Smooth muscle cell (in vitro differentiated cells): ENCODE results near the gene REXO4. TPM values are rescaled to one million over a fixed set of nuclear protein-coding genes. Genes with fewer than 3 reads are reported as not detected.

ENCODE experiments used
- DNase-seq: peaks from one replicate; lab custom pipeline; 2025; ENCODE audit not compliant: unreplicated experiment; lab: John Stamatoyannopoulos, UW
- H2AFZ ChIP-seq: fragments of 200-600 bp; sonication (generic); 2 replicates; pipeline ENCODE4 v1.6.0; 2016; ENCODE audit warnings: antibody characterized with exemption, low read depth, mild to moderate bottlenecking
- H3F3A ChIP-seq: fragments of 200-600 bp; sonication (generic); 2 replicates; pipeline ENCODE4 v1.6.0; 2017; ENCODE audit warnings: antibody characterized with exemption, low read depth
- H3K27ac ChIP-seq: fragments of 200-600 bp; sonication (generic); 2 replicates; pipeline ENCODE4 v1.5.1; 2016; ENCODE audit warnings: low read depth, mild to moderate bottlenecking
- H3K27me3 ChIP-seq: fragments of 200-600 bp; sonication (generic); 2 replicates; pipeline ENCODE4 v1.6.1; 2016; ENCODE audit warnings: low read depth, mild to moderate bottlenecking
- H3K36me3 ChIP-seq: fragments of 200-600 bp; sonication (generic); 2 replicates; pipeline ENCODE4 v1.5.1; 2016; ENCODE audit warnings: low read depth
- H3K4me1 ChIP-seq: fragments of 200-600 bp; sonication (generic); 2 replicates; pipeline ENCODE4 v1.5.1; 2016; ENCODE audit warnings: low read depth
- H3K4me2 ChIP-seq: fragments of 200-600 bp; sonication (generic); 2 replicates; pipeline ENCODE4 v1.6.0; 2016; ENCODE audit warnings: mild to moderate bottlenecking
- H3K4me3 ChIP-seq: fragments of 200-600 bp; sonication (generic); 2 replicates; pipeline ENCODE4 v1.5.1; 2016; ENCODE audit warnings: mild to moderate bottlenecking
- H3K79me2 ChIP-seq: fragments of 200-600 bp; sonication (generic); 2 replicates; pipeline ENCODE4 v1.6.0; 2016; ENCODE audit warnings: low read depth, mild to moderate bottlenecking
- H3K9ac ChIP-seq: fragments of 200-600 bp; sonication (generic); 2 replicates; pipeline ENCODE4 v1.6.0; 2016; ENCODE audit warnings: low read depth
- H3K9me3 ChIP-seq: fragments of 200-600 bp; sonication (generic); replicated peaks from 2 replicates; pipeline ENCODE4 v1.5.1; 2016; ENCODE audit warnings: low read depth
- H4K20me1 ChIP-seq: fragments of 200-600 bp; sonication (generic); 2 replicates; pipeline ENCODE4 v1.6.0; 2016; ENCODE audit warnings: low read depth
- CTCF ChIP-seq: fragments of 200-600 bp; sonication (generic); IDR thresholded peaks from 2 replicates; pipeline ENCODE4 v1.5.1; 2017; ENCODE audit warnings: borderline replicate concordance, mild to moderate bottlenecking, antibody characterized with exemption; ENCODE audit not compliant: insufficient read depth, poor library complexity, severe bottlenecking
- WGBS: methylation state at CpG from one replicate; pipeline ENCODE4 v1.1.7; 2016; ENCODE audit warnings: low lambda C conversion rate; 5-methylcytosine and 5-hydroxymethylcytosine counted together
- polyA plus RNA-seq: library from polyadenylated mRNA; unstranded; fragments of >200 nt; fragmentation: Nextera tagmentation; extraction: Ambion mirVana; gene quantifications from 2 replicates; pipeline ENCODE4 v1.2.1, GENCODE V29; 2016
- total RNA-seq: library from RNA; depleted of rRNA; stranded (reverse); fragments of >200 nt; gene quantifications from 2 replicates; pipeline ENCODE4 v1.2.3, GENCODE V29; 2014

Gene REXO4
- total and polyA plus RNA-seq, 2 experiments from 2014 or later, result 11.5 to 18.5 TPM

- Histone ChIP-seq H3K79me2 (no peaks in the 10 kb centered on the region), H3K27me3 (no peaks in the 10 kb centered on the region), H4K20me1 (no peaks in the 10 kb centered on the region), H3F3A (no peaks in the 10 kb centered on the region), H3K27ac (no peak overlapping the region), H3K36me3 (no peaks in the 10 kb centered on the region), H3K9ac (no peak overlapping the region), H3K9me3 (no peaks in the 10 kb centered on the region), H3K4me2 (no peak overlapping the region), H3K4me1 (no peaks in the 10 kb centered on the region), H2AFZ (no peak overlapping the region), H3K4me3 (no peak overlapping the region)
- 91% methylated on average over 4 of the region's 4 CpGs for WGBS
- no peak for TF ChIP-seq CTCF
- DNase-seq, result no peak
These were observed 35.2 kb downstream of the REXO4 start for GRCh38 chr9:133382507-133383141.

- Histone ChIP-seq H3K9me3 (no peaks in the 10 kb centered on the region), H3F3A (peaks cover 9% of the 10 kb centered on the region), H3K4me1 (peaks cover 8% of the 10 kb centered on the region), H3K27ac (no peak overlapping the region), H3K4me3 (no peak overlapping the region), H3K27me3 (no peaks in the 10 kb centered on the region), H3K4me2 (no peak overlapping the region), H2AFZ (no peak overlapping the region), H3K79me2 (peaks cover 1% of the 10 kb centered on the region), H4K20me1 (no peaks in the 10 kb centered on the region), H3K36me3 (no peaks in the 10 kb centered on the region), H3K9ac (no peak overlapping the region)
- TF ChIP-seq CTCF, result no peak
- WGBS, result 89% methylated on average over 4 of the region's 4 CpGs
- no peak for DNase-seq
These were observed 37.1 kb downstream of the REXO4 start for GRCh38 chr9:133380734-133381133.

GRCh38 chr9:133379153-133380086 lies 38.4 kb downstream of the REXO4 start:
- Histone ChIP-seq H3K36me3 (no peaks in the 10 kb centered on the region), H3K4me2 (no peak overlapping the region), H3F3A (peaks cover 9% of the 10 kb centered on the region), H3K27ac (no peak overlapping the region), H3K4me3 (no peak overlapping the region), H3K9ac (no peak overlapping the region), H3K9me3 (no peaks in the 10 kb centered on the region), H3K4me1 (peaks cover 10% of the 10 kb centered on the region), H3K27me3 (no peaks in the 10 kb centered on the region), H4K20me1 (peaks cover 10% of the 10 kb centered on the region), H2AFZ (no peak overlapping the region), H3K79me2 (peaks cover 14% of the 10 kb centered on the region)
- WGBS, result 94% methylated on average over 14 of the region's 14 CpGs
- TF ChIP-seq CTCF, result no peak
- DNase-seq, result no peak
